RWPE1 (cell line): ENCODE results near the gene TNNI3K.
A peak's percentile ranks its signal among the peaks of the same experiment; 100 is the strongest.

ENCODE experiments used
- CTCF ChIA-PET: fragments of 350-600 bp; sonication (Branson Sonifier 250); formaldehyde crosslinking; extraction: SDS; loops from one replicate; lab custom pipeline; 2021; lab: Yijun Ruan, JAX
- POLR2A ChIA-PET: fragments of 400-600 bp; formaldehyde crosslinking; extraction: SDS; loops from one replicate; lab custom pipeline; 2020; ENCODE audit warnings: antibody characterized with exemption; ENCODE audit not compliant: low non-redundant PET; lab: Yijun Ruan, JAX
- DNase-seq: peaks from one replicate; pipeline ENCODE4 v3.0.0; 2012; ENCODE audit warnings: low spot score
- H3K27ac ChIP-seq: fragments of 450-650 bp; 2 replicates; pipeline ENCODE4 v1.5.1; 2017
- CTCF ChIP-seq: fragments of 450-650 bp; conservative IDR thresholded peaks from 2 replicates; pipeline ENCODE4 v1.5.1; 2017; ENCODE audit warnings: low read depth, mild to moderate bottlenecking

The TNNI3K gene

GRCh38 chr1:74205266-74205665 is 29.9 kb upstream of the TNNI3K start:
- ChIA-PET POLR2A (no interaction called here), CTCF (interaction anchor here (0.6 to 1.0 kb wide), 2 partner anchors 11 to 121 kb away, joined by 3 to 4 read pairs; no protein-coding TSS in a partner anchor)
- no peak for TF ChIP-seq CTCF
- DNase-seq, result no peak
- H3K27ac ChIP-seq, result no peak overlapping the region

- no peak for TF ChIP-seq CTCF
- DNase-seq, result no peak
- POLR2A ChIA-PET, result no interaction called here
- CTCF ChIA-PET, result no interaction called here
- no peak overlapping the region for H3K27ac ChIP-seq
Measured at GRCh38 chr1:74215229-74215628, 20.0 kb upstream of the TNNI3K start.

GRCh38 chr1:74222701-74223100 is 12.5 kb upstream of the TNNI3K start:
- no peak overlapping the region for H3K27ac ChIP-seq
- no peak for TF ChIP-seq CTCF
- peak; percentile 1 for DNase-seq
- ChIA-PET CTCF (no interaction called here), POLR2A (no interaction called here)

DNA sequence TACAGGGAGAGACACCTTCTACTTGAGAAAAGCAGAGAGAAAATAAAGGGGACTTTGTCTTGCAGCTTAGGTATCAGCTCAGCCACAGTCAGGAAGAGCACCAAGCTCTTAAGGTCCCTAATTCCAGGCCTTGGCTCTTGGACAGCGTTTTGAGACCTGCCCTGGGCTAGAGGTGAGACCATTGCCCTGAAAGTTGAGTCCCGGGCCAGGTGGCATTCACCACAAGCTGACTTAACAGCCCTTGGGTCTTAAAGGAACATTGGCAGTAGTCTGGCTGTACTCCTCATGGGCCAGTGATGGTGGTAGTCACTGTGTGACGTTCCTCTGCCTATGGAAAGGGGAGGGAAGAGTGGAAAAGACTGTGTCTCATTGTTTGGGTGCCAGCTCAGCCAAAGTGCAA is 11.7 kb upstream of the TNNI3K start:
- H3K27ac ChIP-seq, result no peak overlapping the region
- TF ChIP-seq CTCF, result no peak
- CTCF ChIA-PET, result interaction anchor here (0.5 kb wide), 1 partner anchor 46 kb away, joined by 4 read pairs; no protein-coding TSS in a partner anchor
- no peak for DNase-seq
- POLR2A ChIA-PET, result no interaction called here

- POLR2A ChIA-PET, result no interaction called here
- TF ChIP-seq CTCF, result no peak
- CTCF ChIA-PET, result no interaction called here
Measured at GRCh38 chr1:74236440-74236839, 1.3 kb downstream of the TNNI3K start.

DNA sequence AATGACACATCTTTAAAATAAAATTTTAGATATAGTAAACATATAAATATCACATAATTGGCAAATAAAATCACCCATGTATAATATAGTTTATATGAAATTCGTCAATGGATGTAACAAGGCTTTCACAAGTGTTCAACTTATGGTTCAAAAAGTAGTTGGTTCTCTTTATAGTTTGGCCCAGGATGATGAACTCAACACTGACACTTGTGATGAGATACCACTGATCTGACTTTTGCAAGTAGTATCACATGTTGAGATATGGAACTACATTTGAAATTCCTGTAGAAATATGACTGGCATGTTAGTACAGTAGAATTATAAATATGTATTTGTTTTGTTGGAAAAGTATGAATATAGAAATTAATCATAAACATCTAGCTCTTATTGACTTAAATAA is 1.8 kb downstream of the TNNI3K start:
- no peak overlapping the region for H3K27ac ChIP-seq
- no peak for TF ChIP-seq CTCF
- DNase-seq, result no peak
- POLR2A ChIA-PET, result no interaction called here
- CTCF ChIA-PET, result no interaction called here

More at GRCh38 chr1:74236440-74236839, 1.3 kb downstream of the TNNI3K start:
- no peak for DNase-seq
- H3K27ac ChIP-seq, result no peak overlapping the region
